NCI-H446 (cell line): ENCODE data around the gene ST7.
A peak's percentile ranks its signal among the peaks of the same experiment; 100 is the strongest.
"Not testable (repeated sequence)": the region's sequence is repeated elsewhere in the genome, so short reads cannot be mapped to it uniquely, and the experiment has no call there.

Experiments used
- DNase-seq, 2 experiments: peaks; one replicate each; lab custom pipeline; 2025; lab: John Stamatoyannopoulos, UW

The ST7 gene

DNA sequence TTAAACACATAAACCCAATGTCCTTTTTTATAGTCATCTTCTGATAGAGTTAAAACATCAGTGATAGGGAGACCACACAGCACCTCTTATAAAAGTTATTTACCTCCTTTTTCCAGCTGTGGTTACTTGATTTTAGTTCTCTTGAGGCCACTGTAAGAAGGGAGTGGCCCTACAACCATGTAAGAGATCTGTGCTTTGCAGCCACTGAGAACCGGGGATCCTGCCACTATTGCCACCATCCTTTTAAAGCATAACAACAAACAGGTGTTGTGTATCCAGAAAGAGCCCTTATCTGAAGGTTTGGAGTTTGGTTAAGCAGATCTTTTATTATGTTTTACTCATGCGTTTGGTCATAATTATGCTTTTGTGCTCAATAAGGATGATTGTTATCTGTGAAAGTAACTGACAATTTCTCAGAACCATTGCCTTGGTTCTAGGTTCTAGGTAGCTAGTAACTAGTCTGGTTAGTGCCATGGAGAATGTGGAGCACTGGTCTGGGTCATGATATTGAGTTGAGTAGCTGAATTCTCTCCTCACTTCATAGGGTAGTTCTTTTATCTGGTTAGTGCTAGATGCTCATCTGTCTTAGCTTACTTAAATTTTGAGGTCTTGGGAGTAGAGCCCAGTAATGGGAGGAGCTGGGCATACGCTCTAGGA, 56.5 kb downstream of the ST7 start:
- DNase-seq = no peak

DNA sequence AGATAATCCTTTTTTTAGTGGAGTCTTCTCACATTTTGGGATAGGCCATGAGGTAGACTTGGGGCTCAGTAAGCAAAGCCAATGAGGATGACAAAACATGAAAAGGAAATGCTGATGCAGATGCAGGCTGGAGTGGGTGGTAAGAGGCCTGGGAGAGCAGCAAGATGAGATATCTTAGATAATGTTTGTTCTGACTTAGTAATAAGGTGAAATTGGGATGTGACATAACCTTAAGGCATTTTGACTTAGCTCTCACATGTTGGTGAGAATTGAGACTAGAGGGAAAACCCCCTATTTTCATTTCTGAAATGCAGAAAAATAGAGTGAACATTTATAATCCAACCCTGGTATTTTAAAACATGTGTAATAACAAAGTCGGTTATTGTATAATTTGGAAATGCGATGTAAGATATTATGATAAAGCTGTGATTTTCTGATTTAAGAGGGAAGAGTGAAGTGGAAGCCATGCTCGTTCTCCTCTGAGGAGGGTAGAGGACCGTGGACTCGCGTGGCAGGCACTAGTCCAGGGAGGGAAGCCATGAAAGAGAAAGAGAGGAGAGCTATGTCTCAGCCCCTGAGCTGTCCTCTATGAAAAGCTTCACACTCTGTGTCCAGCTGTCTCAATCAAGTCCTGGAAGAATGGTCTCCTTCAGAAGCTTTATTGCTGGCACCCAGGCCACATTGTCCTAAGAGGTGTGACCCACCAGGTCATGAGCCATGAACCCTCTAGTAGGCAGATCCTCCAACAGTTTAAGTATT, 57.3 kb downstream of the ST7 start:
- DNase-seq = no peak

DNA sequence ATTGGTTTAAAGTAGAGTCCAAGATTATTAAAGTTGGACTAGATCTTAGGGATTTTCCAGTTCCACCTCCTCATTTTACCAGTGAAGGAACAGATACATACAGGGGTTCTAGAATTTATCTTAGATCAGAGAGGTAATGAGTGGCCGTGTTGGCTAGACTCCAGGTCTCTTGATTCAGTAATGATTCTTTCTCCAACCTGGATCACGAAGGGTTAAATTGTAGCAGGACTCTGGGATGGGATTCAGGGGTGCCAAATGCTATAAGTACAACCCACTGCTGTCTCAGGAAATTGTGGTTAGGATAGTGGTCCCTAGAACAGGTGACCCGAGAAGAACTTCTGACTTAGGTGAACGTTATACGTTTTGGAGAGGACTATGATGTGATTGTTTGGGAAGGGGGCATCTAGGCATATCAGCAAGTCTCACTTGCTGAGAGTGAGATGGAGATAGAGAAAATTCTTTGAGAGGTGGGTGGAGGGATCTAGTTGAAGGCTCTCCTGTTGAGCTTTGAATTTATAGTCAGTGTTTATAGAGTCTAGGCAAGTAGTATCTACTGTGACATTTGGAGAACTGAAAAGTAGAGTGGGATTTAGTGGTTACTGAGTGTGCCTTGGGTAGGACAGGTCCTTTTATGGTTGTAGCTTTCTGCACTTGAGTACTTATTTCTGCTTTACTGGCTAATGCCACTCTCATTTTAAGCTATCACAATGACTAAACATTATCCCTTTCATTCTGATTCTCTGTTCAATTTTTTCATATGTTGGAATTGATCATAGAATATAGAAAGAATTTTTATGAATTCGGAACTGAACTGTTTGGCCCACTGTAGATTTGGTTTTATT, 58.3 kb downstream of the ST7 start:
- no peak for DNase-seq

DNA sequence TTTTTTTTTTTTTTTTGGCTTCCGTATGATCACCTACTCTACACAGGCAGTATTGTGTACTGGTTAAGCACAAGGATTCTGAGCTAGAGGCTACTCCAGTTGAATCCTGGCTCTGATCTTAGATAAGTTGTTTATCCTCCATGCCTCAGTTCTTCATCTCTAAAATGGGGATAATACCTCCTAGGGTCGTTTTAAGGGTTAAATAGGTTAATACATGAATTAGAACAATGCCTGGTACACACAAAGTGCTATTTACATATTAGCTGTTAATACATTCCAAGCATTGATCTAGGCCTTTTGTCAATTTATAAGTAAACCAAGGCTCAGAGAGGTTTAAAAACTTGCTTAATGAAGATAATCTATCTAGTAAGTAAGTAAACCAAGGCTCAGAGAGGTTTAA, 59.0 kb downstream of the ST7 start:
- no peak for DNase-seq

DNA sequence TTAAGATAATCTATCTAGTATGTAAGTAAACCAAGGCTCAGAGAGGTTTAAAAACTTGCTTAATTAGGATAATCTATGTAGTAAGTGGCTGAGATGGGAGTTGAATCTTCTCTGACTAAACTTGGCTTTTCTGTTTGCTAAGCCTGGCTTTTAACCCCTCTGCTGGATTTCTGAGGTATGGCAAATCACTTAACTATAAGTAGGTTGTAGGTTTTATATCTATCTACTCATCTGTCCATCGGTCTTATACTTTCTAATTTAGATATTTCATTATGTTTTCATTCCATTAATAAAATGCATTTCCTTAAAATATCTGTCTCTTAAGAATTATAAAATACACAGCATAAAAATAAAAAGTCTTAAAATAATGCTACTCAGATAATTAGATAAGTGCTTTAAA, 59.4 kb downstream of the ST7 start:
- peak; percentile 7 to 46 for DNase-seq

DNA sequence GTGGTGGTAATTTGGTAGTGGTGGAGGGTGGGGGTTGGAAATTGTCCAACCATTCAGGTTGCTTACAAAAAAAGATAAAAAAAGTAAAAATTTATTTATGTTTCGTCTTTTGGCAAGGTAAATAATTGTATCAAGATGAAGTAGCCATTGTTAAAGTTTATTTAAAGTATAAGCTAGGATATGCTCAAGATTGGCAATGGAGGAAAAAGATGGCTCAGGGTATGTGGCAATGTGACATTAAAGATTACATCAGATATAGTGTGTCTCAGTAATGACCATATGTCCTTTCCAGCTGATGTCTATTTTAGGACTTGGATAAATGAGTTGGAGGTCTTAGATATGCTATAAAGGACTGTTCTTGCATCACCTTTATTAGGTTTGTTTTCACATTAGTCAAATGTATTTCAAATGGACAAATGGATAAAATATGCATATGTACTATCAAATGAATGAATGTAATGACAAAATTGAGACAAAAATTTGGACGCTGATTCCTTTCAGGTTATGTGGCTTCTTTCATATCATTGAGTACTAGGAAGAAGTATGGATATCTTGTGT, 60.9 kb downstream of the ST7 start:
- DNase-seq = no peak

DNA sequence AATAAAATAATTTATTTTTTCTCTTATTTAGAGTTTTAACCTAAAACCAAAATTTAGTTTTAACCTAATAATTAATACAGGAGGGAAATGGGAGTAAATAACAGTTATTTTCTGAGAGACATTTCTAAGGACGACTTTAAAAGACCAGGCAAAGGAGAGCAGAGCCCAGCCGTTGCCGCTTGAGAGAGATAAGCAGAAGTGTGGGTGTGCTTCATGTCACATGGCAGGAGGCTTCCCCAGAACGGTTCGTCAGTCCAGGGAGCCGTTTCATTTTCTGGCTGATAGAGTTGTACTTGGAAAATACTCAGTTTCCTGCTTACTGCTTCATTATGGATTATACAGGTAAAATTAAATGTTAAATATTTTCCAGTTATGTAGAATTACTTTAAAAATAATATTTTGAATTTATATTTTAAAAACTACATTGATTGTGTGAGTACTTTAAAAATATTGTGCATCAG, 61.4 kb downstream of the ST7 start:
- peak in 1 of 2 experiments; percentile 62 for DNase-seq

DNA sequence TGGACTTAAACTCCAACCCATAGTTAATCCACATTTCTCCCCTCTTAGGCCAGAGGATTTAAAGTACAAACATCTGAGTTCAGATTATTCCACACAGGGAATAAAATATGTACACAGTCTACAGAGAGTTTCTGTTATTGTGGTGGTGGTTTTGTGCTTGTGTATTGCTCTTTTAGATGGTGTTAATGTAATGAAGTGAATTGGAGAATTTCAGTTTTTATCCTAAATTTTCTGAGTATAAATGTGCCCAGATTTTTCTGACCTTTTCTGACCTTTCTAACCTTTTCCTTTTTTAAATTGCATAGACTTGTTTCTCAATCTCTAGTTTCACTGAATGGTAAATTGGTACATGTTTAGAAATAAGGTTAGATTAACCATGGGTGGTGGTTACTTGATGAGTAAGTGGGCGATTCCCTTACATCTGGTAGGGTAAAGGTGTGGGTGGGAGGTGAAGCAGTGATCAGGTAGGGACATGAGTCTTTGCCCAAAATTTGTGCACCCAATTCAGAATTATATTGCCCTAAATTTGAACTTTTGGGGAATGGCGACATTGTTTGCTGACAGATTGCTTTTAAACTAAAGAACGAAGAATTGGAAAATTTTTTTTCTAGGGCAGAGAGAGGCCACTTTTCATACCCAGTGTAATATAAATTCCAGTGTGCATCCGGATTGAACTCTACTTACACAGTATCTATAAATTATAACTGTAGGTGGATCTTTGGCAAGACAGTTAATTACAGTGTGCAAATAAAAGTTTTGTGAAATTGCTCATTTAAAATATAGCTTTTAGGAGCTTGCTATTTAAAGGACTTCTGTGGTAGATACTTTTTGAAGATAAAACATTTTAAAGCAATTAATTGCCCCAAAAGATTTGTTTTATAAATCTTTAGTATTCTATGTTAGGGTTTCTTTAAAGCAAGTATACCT, 62.2 kb downstream of the ST7 start:
- DNase-seq = no peak

DNA sequence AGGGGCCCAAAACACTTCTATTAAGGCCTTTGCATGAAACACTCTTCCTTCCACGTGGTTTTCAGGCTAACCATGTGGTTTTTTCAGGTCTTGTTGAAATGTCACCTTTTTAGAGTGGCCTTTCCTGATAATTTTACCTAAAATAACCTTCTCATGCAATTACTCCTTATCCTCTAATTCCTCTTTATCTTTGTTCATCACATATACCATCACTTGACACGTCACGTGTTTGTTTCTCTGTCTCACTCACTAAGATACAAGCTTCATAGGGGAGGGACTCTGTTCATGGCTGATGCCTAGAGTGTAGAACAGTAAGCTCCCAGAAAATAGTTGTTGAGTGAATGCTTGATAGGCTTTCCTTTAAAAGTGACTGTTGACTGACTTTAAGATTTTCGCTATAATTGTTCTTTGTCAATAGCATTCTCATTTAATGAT, 63.7 kb downstream of the ST7 start:
- DNase-seq = no peak

DNA sequence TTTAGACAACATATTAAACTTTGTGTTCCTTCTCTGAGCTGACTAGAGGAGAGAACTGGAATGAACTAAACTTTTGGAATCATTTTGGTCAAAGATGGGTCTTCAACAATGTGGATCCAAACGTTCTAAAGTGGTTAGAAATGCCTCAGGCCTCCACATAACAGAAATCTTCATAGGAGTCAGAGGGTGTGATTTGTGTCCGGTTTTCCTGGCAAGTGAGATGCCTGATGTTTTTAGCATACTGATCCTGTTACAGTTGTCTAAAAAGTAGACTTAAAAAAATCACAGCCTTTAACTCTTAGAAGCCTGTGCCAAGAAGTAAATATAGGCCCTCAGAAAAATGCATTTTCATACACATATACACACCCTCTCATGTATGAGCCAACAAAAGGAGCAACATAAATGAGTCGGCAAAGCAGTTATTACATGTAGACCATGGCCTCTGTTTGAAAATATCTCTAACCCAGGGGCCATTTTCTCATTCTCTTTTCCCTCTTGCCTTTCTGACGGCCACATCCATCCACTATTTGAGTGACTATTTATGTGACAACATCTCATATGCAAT, 64.5 kb downstream of the ST7 start:
- no peak for DNase-seq

DNA sequence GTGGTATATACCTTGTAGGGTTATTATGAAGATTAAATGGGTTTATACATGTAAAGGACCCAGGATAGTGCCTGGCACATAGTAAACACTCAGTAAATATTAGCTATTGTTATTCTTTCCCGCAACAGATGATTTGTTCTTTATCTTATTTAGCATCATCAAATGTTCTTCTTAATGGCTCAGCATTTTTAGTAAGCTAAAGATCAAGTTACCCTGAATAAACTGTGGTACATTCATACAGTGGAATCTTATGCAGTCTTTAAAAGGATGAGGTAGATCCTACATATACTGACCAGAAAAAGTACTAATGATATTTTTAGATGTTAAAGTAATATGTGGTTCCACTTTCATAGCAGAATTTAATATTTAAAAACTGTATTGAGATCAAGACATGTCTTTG, 65.4 kb downstream of the ST7 start:
- no peak for DNase-seq

DNA sequence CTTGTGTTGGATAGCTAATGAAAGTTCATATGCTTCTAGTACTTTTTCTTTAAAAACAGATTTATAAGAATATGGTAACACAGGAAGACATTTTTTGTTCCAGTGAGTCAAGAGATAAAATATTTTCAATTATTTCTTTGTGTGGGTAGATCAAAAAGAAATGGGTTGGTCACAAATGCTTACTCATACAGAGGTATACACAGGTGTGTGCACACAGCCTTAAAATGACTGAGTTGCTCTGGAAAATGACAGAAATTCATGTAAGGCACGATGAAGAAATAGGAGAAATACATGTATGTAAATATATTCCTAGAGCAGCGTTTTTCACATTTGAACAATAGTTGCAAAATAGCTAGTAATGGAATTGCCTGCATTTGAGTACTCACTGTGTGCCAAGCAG, 66.0 kb downstream of the ST7 start:
- no peak for DNase-seq

DNA sequence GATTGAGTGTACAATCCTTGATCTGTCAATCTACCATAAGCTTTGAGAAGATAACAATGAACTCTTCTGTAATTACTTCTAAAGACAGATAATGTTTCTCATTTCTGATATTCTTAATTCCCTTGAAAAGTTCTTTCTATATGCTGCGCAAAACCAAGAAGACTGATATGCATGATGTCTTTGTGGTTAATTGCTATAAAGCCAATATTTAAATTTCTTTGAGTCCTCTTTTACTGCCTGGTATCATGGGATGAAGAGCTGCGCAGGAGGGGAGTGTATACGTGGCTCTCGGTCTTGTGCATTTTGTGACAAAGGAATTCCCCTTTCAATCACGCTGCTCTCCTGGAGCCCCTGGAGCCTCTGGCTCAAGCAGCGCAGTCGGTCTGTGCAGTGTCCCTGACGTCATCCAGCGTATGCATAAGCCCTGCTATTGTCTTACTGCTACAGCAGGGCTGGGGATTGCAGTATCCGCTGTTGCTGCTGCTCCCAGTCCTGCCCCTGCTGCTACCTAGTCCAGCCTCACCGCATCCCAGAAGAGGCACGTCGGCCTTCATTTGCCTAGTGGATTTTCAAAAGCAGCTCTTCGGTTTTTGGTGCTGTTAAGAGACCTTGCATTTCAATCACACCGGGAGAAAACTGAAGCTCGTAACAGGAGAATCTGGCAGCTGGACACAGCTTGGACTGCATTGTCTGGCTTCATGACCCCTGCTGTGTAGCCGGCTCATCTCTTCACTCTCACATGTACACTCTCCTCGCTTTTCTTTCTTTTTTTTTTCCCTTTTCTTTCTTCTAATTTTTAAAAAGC, 66.7 kb downstream of the ST7 start:
- DNase-seq = peak; percentile 45 to 76

DNA sequence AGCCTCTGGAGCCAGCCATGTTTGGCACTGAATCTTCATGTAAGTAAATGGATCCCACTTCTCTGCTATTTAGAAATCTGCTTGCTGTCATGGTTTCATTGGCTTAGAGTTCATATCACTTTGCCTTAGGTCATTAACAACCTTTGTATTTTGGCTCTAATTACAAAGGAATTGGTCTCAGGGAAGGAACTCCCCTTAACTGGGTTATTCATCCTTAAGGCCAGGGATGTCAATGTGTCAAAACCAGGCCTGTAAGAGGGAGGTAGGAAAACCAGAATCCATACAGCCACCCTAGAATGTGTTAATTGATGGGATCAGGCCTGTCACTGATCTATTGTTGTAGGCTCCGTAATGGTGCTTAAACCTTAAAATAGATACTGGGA, 67.3 kb downstream of the ST7 start:
- DNase-seq = peak in 1 of 2 experiments; percentile 51

DNA sequence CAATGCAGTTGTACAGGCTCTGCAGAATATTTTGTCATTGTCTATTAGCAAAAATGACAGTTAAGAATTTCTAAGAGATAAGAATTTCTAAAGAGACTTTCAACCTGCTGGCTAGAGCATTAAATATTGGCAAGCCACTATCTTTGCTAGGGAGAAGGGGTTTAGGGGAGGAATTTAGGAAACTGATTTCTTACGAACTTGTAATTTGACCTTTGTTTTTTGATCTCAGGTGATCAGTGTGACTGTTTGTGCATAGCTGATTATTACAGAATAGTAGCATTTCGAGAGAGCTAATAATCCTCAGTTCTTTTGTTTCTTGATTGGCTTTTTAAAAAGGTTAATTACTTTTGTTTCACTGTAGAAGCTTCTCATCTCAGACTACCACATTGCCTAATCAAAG, 68.1 kb downstream of the ST7 start:
- no peak for DNase-seq

DNA sequence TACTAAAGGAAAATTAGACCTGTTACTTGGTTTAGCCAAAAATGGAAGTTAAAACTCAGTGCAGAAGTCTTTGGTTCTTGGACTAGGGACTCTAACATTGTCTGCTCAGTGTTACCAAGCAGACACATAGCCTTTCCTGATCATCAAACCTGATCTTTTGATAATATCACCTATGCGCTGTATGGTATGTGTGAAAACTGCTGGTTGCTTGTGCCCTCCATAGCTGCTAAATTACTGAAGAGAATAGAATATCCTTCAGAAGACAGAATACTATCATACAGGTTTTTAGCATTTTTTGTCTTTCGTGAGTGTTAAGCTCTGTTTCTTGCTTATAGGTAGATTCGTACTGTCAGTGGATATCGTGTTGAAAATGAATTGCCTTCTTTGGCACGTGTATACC, 68.7 kb downstream of the ST7 start:
- DNase-seq = no peak

DNA sequence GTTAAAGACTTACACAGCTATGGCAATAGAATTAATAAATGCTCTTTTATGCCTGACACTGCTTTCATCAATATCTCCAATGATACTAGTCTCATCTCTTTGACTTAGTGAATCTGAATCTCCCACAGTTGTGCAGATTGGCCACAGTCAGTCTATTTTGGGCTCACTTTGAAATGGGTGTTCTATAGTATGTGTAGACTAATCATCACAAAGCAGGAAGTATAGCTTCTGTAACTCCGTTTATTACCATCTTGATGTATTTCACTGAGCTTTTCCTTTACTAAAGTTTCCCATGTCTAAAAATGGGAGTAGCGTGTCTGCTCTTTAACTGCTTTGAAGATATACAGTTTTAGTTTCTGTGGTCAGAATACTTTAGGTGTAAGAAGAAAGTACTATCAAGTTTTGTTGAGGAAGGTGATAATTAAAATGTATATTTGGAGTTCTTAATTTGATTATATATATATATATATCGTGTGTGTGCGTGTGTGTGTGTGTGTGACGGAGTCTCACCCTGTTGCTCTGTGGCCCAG, 70.1 kb downstream of the ST7 start:
- DNase-seq = no peak

DNA sequence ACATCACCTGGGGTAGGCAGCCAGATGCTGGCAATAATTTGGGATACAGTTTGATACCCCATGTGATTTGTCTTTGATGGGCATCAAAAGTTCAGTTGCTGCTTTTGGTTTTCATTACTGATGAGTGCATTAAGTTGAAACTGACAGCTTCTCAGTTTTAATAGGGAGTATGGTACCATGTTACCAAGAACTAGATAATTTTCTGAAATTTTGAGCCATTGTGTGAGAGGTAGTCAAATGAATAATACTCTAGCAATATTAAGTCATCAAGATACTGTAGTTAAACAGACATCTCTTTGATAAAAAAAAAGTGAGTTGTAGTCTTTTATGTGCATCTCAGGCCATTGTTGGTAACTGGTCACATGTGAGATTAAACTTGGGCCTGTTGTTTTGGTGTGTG, 71.5 kb downstream of the ST7 start:
- no peak for DNase-seq

DNA sequence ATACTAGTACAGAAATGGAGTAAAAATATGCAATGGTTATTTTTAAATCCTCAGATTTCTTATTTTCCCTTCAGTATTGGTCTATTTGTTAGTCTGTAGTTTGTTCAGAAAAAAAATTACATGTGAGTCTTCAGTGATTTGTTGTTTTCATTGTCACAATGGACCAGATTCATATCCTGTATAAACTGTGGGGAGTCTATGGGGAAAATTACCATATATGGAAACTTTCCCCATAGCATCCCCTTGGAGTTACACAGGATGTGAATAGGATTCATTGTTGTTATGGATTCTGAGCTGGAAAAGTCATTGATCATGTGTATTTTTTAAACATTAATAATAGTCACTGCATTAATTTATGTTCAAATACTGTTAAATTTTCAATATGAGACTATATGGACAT, 72.6 kb downstream of the ST7 start:
- no peak for DNase-seq

DNA sequence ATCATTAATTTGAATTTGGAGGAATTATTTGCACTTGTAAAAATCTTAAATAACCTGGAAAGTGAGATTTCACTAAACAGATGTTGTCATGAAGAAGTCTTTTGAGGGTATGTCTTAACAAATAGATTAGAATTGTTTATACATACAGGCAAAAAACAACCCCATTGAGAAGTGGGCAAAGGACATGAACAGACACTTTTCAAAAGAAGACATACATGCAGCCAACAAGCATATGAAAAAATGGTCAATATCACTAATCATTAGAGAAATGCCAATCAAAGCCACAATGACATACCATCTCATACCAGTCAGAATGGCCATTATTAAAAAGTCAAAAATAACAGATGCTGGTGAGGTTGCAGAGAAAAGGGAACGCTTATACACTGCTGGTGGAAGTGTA, 77.0 kb downstream of the ST7 start:
- not testable (repeated sequence) for DNase-seq
